NCI-H2196 treated with DMSO at 0.1 percent for 48 hours (cell line): ENCODE results near the gene NDUFS8.
A peak's percentile ranks its signal among the peaks of the same experiment; 100 is the strongest.

Experiments
- DNase-seq: peaks from one replicate; lab custom pipeline; 2025; ENCODE audit not compliant: unreplicated experiment; lab: John Stamatoyannopoulos, UW

The NDUFS8 gene

DNA sequence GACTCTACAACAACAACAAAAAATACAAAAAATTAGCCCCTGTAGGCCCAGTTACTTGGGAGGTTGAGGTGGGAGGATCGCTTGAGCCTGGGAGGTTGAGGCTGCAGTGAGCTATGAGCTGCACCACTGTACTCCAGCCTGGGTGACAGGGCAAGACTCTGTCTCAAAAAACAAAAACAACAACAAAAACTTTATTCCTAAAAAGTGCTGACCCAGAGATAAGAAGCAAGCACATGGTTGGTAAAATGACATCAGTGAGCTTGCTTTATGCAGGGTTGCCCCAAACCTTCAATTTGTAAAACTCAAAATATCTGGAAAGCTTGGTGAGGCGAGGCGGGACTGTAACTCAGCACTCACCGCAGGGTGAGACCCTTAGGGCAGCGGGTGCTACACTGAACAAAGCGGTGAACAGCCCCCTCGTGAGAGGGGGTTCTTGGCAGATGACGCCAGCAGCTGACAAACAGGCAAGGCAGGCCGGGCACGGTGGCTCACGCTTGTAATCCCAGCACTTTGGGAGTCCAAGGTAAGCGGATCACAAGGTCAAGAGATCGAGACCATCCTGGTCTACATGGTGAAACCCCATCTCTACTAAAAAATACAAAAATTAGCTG is 4.9 kb downstream of the NDUFS8 start:
- no peak for DNase-seq

GRCh38 chr11:68036141-68036716 is 5.7 kb downstream of the NDUFS8 start:
- DNase-seq, result no peak

DNA sequence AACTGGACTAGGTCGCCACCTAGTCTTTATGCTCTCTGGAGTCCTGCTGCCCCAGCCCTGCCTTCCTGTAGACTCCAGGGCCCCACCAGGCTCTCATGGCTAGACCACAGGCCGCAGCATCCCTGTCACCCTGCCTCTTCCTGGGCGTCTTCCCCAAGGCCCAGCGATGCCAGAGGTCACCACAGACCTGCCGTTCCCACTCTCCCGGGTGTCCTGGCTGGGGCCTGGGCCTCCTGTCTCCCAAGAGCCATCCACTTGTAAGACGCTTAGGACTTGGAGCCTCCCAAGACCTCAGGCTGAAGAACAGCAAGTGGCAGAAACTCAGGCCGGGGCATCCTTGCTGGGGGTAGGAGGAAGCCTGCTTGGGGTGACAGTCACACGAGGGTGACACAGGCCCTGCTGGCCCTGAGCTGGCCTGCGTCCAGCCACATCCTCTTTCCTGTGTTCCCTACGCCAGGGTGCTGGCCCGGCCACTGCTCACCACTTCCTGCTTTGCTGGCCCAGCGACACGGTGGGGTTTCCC is 6.3 kb downstream of the NDUFS8 start:
- no peak for DNase-seq

- DNase-seq, result no peak
Measured at GRCh38 chr11:68037411-68038225, 7.1 kb downstream of the NDUFS8 start.

DNA sequence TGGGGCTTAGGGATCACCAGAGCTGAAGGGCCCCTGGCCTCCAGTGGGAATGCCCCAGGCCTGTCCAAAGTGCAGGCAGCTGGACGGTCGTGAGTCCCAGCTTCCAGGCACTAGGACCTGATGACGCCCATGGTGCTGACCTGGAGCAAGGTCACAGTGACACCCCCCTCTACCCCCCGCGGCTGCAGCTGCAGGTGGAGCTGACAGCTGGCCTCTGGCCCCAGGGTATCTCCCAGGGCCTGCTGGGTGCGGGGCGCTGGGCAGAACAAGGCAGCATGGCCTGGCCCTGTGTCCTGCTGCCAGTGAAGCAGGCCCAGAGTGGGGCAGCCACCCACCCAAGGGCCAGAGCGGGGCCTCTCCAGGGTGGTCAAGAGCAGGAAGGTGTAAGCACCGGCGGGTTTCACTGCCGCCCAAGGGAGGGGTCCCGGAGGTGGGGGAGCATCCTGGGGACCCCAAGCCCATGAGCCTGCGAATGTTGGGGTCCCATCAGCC is 7.8 kb downstream of the NDUFS8 start:
- DNase-seq, result peak; percentile 6

DNA sequence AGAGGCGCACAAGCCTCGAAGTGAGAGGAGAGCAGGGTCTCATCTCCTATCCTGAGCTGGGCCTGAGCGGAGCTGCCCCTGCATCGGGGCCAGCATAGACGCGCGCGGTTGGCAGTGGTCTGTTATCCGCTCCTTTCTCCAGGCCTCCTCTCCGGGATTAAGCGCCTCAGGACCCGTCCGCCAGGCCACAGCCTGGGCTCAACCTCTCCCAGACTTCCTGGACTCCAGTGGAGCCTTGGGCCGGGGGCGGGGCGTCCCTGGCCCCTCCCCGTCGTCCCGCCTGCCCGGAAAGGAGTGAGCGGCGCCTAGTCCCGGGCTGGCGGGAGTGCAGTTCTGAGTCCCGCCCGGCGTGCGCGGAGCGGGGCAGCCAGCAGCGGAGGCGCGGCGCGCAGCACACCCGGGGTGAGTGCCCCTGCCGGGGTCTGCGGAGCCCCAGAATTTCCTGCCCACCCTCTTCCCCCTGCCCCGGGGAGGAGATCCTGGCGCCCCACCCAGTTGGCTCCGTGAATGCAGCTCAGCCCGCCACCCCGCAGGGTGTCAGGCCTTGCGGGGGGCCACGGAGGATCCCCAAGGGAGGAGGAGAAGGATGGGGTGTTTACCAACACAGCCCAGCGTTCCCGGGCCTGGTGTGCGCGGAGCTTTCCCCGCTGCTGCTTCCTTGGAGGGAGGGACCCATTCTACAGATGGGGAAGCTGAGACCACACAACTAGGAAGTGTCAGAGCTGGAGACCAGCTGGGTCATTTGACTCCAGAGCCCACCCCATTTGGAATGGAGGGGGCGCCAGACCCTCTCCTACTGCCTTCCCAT is 8.4 kb downstream of the NDUFS8 start, which contains the start of gene TCIRG1:
TCIRG1 (plus strand) TSS at position 308 of the 808 bp plus-strand sequence. CDS start 2,247 bp downstream, outside the sequence.
- DNase-seq, result no peak

GRCh38 chr11:68039526-68040086 is 9.1 kb downstream of the NDUFS8 start:
- no peak for DNase-seq

DNA sequence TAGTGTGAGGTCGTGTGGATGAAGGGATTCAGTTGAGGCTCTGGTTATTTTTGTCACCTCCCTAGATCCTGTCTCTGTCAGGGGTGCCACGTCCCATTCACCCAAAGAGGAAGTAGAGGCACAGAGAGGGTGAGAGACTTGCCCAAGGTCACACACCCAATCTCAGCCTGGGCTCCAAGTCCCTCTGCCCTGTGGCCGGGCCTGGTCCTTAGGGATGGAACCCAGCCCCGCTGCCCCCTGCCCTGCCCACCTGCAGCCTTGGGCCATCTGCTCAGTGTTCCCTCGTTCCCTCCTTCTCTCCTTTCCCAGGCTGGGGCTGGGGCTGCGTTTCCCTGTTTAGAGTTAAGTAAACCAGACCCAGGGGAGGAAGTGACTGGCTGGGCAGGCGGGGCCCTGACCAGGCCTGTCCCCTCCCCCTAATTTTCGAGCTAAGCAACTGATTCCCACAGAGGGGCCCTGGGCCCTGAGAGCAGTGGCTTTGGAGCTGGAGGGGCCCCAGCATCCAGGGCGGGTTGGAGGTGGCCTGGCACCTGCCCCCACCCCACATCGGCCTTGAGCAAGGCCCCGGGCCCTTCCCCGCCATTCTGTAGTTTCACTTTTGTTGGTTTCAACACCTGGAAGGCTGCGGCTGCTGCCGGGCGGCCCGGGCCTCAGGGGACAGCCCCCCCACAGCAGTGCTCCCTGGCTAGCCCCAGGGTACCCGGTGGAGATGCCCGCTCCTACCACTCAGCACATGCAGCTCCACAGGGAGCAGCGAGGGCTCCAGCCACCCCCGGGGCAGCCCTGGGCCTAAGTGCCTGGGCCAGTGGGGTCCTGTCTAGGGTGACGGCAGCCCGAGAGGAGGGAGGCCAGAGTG is 9.8 kb downstream of the NDUFS8 start:
- DNase-seq, result no peak

DNA sequence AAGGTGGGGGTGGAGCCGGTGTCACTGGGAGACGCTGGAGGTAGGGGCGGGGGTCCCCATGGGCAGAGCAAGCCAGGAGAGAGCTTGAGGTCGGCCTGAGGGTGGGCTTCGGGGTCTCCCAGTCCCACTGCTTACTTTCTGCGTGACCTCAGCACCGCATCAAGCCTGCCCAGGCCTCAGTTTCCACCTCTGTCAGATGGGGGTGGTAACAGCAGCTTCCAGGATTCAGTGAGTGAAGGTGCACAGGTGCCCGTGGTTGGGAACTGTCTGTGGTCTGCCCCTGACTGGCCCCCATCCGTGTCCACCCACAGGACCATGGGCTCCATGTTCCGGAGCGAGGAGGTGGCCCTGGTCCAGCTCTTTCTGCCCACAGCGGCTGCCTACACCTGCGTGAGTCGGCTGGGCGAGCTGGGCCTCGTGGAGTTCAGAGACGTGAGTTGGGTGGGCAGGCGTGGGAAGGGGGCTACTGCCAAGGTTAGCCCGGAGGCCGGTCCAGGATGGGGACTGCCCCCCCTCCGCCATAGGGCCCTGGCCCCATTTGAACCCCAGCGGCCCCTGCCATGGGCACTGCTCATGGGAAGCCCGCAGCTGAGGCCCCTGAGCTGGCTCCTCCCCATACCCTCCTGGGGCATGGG is 10.6 kb downstream of the NDUFS8 start:
- DNase-seq, result no peak

DNA sequence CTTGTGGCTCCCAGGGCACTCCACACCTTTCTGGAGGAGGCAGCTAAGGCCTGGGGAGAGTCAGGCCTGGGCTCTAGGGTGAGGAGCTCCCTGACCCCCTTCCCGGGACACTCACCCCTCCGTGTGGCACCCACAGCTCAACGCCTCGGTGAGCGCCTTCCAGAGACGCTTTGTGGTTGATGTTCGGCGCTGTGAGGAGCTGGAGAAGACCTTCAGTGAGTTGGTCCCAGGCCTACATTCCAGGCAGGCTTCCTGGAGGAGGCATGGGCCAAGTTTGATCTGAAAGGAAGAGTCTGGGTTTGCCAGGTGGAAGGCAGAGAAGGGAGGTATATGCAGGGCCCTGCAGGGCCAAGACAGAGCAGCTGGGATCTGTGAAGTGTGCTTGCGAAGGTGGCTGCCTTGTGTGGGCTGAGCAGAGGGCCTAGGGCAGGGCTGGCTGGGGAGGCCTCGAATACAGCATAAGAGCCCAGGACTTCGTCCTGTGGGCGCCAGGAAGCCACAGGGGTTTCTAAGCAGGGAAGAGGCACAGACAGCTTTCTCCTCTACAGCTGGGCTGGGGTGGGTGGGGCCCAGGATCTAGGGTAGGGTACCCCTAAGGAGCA is 11.2 kb downstream of the NDUFS8 start:
- no peak for DNase-seq

DNA sequence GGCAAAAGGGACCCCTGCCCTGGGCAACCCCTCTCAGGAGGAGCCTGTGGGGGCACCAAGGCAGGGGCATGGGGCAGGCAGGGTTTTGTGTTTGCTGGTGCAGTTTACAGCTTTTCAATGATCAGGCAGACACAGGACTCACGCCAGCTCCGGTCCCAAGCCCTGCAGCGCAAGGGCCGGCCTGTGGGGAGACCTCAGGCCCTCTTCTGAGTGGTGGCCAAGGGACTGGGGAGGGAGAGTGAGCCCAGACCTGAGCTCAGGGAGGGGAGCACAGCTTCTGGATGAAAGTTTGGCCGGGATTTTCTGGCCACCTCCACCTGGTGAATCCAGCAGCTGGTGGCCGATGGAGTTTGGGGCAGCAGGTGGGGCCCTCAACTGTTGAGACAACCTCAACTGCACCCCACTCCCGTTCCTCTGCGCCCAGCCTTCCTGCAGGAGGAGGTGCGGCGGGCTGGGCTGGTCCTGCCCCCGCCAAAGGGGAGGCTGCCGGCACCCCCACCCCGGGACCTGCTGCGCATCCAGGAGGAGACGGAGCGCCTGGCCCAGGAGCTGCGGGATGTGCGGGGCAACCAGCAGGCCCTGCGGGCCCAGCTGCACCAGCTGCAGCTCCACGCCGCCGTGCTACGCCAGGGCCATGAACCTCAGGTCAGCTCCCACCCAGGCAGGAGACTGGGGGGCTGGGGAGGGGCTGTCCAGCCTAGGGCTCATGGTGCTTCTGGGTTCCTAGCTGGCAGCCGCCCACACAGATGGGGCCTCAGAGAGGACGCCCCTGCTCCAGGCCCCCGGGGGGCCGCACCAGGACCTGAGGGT is 11.9 kb downstream of the NDUFS8 start:
- DNase-seq, result no peak

- no peak for DNase-seq
Measured at GRCh38 chr11:68043029-68043348, 12.5 kb downstream of the NDUFS8 start.

- no peak for DNase-seq
Measured at GRCh38 chr11:68043349-68044144, 13.1 kb downstream of the NDUFS8 start.

- peak; percentile 12 for DNase-seq
Measured at GRCh38 chr11:68044145-68044813, 13.8 kb downstream of the NDUFS8 start.

DNA sequence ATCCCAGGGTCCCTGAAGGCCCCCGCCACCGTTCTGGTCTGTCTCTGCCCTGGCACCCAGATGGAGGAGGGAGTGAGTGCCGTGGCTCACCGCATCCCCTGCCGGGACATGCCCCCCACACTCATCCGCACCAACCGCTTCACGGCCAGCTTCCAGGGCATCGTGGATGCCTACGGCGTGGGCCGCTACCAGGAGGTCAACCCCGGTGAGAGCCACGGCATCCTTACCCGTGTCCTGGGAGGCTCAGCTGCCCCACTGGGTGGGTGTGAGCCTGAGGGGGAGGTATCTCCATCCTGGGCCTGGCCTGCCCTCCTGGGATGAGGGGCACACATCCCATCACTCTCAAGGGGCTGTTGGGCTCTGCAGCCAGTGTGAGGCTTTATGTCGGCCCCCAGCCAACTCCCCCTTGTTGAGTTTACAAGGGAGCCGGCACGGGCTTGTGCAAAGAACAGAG is 14.4 kb downstream of the NDUFS8 start:
- DNase-seq, result no peak

GRCh38 chr11:68047437-68048290 is 17.2 kb downstream of the NDUFS8 start:
- no peak for DNase-seq
